ENCODE measurements around the gene TEP1.

DNA sequence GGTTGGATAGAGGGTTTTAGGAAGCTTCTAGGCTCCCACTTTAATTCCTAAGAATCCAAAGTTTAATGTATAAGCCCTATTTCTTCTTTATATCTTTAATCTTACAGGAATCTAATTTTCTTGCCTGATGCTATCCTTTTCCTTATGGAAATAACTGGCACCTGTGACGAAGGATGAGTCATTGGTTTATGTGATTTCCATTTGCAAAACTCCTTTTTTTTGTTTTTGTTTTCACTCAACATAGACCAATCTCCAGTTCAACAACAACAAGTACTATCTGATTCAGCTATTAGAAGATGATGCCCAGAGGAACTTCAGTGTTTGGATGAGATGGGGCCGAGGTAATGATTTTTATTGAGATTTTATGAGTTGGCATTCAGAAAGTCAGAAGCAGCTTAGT is 63.0 kb downstream of the TEP1 start:
- TF ChIP-seq, protein P1, sequence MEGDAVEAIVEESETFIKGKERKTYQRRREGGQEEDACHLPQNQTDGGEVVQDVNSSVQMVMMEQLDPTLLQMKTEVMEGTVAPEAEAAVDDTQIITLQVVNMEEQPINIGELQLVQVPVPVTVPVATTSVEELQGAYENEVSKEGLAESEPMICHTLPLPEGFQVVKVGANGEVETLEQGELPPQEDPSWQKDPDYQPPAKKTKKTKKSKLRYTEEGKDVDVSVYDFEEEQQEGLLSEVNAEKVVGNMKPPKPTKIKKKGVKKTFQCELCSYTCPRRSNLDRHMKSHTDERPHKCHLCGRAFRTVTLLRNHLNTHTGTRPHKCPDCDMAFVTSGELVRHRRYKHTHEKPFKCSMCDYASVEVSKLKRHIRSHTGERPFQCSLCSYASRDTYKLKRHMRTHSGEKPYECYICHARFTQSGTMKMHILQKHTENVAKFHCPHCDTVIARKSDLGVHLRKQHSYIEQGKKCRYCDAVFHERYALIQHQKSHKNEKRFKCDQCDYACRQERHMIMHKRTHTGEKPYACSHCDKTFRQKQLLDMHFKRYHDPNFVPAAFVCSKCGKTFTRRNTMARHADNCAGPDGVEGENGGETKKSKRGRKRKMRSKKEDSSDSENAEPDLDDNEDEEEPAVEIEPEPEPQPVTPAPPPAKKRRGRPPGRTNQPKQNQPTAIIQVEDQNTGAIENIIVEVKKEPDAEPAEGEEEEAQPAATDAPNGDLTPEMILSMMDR (conservative IDR thresholded peaks at IDR 0.05) = no peak
- TF ChIP-seq ZFX (IDR thresholded peaks at IDR 0.05) = no peak

Measured in C4-2B (cell line).